ENCODE measurements around the gene TEK. TPM values are rescaled to one million over a fixed set of nuclear protein-coding genes. Genes with fewer than 3 reads are reported as not detected.
"Not testable (repeated sequence)": the region's sequence is repeated elsewhere in the genome, so short reads cannot be mapped to it uniquely, and the experiment has no call there.

TEK gene
- total RNA-seq, 1 donor from 2014 or later: 8.0 TPM

GRCh38 chr9:27182421-27182820, 73.4 kb downstream of the TEK start:
- DNase-seq: no peak

GRCh38 chr9:27183131-27183530, 74.1 kb downstream of the TEK start:
- DNase-seq: no peak

- DNase-seq: no peak
Measured at GRCh38 chr9:27183701-27184100, 74.7 kb downstream of the TEK start.

GRCh38 chr9:27184556-27185351, 75.7 kb downstream of the TEK start:
- DNase-seq: no peak

- no peak for DNase-seq
Measured at GRCh38 chr9:27188426-27188825, 79.4 kb downstream of the TEK start.

- no peak for DNase-seq
Measured at GRCh38 chr9:27189426-27189825, 80.4 kb downstream of the TEK start.

- DNase-seq: no peak
Measured at GRCh38 chr9:27192291-27192960, 83.4 kb downstream of the TEK start.

- no peak for DNase-seq
Measured at GRCh38 chr9:27193886-27194285, 84.9 kb downstream of the TEK start.

GRCh38 chr9:27194401-27195091, 85.5 kb downstream of the TEK start:
- no peak for DNase-seq

- no peak for DNase-seq
Measured at GRCh38 chr9:27195191-27195590, 86.2 kb downstream of the TEK start.

- no peak for DNase-seq
Measured at GRCh38 chr9:27196383-27196782, 87.4 kb downstream of the TEK start.

- no peak for DNase-seq
Measured at GRCh38 chr9:27198190-27198589, 89.2 kb downstream of the TEK start.

- DNase-seq: no peak
Measured at GRCh38 chr9:27202056-27202455, 93.0 kb downstream of the TEK start.

- DNase-seq: no peak
Measured at GRCh38 chr9:27203783-27204182, 94.8 kb downstream of the TEK start.

- DNase-seq: no peak
Measured at GRCh38 chr9:27204578-27204977, 95.6 kb downstream of the TEK start.

- no peak for DNase-seq
Measured at GRCh38 chr9:27205198-27205597, 96.2 kb downstream of the TEK start.

- DNase-seq: no peak
Measured at GRCh38 chr9:27206041-27206440, 97.0 kb downstream of the TEK start.

GRCh38 chr9:27209034-27209433, 100.0 kb downstream of the TEK start:
- no peak for DNase-seq

GRCh38 chr9:27210588-27210987, 101.6 kb downstream of the TEK start:
- DNase-seq: no peak

- no peak for DNase-seq
Measured at GRCh38 chr9:27212191-27212590, 103.2 kb downstream of the TEK start.

GRCh38 chr9:27212621-27213020, 103.6 kb downstream of the TEK start:
- no peak for DNase-seq

GRCh38 chr9:27227192-27227591, 118.2 kb downstream of the TEK start:
- DNase-seq: no peak

- not testable (repeated sequence) for DNase-seq
Measured at GRCh38 chr9:27239648-27240047, 130.6 kb downstream of the TEK start.
